Raji (cell line): Measurements from ENCODE around the gene MSI2.

ENCODE experiments used
- POLR2A ChIP-seq: IDR thresholded peaks from 2 replicates; pipeline ENCODE4 v1.6.1; 2011; ENCODE audit warnings: low read depth, low read length, control low read depth; ENCODE audit not compliant: insufficient read depth

Gene MSI2

DNA sequence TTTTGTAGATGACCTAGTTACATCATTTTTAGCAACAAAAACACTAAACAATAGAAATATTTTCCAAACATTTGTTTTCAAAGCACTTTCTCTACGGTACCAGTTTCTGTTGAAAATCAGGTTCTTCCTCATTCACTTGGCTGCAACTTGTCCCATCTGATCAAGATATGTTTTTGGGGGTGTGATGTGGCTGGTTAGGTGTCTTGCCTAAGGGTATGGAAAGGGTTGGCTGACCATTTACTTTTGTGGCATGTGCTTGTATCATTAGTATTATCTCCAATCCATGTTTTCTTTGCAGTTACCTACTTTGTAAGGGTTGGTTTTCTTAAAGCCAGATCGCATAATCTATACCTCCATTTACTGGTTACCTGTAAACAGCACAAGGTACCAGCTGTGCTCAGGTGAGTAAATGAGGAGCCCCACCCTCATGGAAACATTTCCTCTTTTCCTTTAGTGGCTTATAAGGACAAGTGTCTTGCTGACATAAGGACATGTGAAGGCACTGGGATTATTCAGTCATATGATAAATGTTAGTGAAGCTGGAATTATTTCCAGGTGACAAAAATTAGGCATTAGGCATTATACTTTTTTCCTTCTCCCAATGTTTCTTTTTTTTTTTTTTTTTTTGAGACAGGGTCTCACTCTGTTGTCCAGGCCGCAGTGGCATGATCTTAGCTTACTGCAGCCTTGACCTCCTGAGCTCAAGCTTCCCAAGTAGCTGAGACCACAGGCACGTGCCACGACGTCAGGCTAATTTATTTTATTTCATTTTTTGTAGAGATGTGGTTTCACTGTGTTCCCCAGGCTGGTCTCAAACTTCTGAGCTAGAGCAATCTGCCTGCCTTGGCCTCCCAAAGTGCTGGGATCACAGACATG lies 326.8 kb downstream of the MSI2 start:
- no peak for TF ChIP-seq POLR2A

DNA sequence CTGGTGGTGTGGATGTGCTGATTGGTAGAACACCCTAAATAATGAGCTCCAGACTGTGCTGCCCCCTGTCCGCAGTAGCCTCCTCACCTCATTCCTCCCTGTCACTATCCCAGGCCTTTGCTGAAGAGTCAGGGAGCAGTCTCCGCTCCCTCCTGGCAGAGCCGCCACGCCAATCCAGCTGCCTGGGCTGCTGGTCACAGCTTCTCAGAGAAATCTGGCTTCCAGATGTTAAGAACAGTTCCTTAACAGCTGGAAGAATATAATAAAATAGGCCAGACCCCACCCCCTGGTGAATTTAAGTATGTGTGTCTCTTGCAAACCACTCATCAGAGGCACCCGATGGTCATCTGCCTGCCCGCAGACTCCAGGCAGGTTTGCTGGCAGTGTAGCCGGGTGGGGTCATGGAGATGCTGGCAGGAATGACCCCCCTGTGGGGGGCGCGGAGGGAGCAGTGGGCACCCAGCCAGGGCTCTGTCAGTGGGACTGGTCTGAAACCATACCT lies 327.8 kb downstream of the MSI2 start:
- TF ChIP-seq POLR2A: no peak

DNA sequence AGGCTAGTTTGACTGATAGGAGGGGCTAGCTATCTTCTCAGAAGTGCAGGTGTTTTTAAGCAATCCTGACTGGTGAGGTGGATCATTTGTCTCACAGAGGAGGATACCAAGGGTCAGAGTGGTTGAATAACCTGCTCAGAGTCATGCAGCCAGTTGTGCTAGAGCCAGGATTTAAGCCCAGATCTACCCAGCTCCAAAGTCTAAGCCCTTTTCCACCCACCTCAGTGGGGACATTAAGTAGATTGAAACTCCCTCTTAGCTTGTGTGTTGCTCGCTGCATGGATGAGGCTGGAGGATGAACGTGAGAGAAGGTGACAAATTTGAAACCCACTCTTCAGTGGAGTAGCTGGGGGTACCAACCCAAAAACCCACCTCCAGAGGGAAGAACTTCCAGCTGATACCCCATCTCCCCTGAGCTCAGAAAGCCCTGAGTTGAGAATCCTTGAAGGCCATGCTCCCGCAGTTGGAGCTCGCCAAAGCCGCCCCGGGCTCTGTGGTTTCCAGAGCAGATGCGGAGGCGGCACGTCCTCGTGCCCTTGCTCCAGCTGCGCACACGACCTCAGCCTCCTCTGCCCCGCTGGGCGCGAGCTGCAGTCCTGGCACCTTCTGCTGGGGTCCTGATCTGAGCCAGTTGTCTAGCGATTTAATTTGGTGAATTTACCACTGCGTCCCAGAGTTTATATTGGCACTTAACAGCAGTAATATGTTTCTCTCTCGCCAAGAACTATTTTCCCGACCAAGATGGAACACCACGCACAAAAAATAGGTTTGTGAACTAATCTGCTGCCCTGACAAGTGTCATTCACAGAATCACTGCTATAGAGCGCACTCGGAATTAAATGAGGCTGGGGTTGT lies 329.2 kb downstream of the MSI2 start:
- TF ChIP-seq POLR2A: no peak

GRCh38 chr17:57586196-57586740 lies 329.9 kb downstream of the MSI2 start:
- TF ChIP-seq POLR2A: no peak

DNA sequence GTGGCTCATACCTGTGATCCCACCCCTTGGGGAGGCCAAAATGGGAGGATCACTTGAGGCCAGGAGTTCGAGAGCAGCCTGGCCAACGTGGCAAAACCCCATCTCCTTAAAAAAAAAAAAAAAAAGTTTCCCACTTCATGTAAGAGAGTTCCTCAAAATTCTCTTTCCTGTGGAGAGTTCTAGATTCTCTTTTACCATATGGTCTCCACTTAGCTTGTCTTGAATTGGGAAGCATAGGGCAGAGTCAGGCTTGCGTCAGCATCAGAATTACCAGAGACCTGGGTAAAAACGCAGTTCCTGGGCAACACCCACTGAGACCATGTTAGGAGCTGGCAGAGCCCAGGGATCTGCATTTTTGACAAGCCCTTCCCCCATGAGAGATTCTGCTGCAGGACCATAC lies 330.4 kb downstream of the MSI2 start:
- no peak for TF ChIP-seq POLR2A

DNA sequence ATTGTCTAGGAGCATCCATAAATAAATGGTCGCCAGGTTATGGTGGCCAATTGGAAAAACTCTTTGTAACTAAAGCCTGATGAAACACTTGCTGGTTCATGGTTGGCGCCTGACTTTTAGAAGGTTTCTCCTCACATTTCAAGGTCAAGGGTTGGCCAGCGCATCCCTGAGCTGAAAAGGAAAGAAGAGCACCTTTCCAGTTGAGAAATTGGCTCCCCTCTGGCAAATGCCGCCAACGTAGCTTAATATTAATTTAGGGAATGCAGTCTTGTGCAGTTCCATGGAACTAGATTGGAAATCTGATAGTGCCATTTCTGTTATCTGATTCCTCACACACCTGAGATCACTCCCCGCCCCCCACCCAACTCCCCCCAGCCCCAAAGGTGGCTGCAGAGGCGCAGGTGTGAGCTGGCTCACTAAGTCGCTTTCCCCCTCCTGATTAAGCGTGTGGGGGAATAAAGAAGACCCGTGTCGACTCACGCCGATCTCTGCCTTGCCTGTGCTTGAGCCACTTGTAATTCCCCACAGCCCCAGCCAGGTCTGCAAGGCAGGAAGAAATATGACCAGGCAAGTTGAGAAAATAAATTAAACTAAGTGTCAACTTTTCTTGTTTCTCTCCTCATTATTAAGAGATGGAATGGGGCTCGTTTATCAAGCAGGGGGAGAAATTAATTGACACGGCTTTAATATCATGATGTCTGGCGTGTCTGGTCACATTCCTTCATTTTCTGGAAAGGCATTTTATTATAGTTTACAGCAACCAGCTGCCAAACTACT lies 331.1 kb downstream of the MSI2 start:
- TF ChIP-seq POLR2A: no peak

DNA sequence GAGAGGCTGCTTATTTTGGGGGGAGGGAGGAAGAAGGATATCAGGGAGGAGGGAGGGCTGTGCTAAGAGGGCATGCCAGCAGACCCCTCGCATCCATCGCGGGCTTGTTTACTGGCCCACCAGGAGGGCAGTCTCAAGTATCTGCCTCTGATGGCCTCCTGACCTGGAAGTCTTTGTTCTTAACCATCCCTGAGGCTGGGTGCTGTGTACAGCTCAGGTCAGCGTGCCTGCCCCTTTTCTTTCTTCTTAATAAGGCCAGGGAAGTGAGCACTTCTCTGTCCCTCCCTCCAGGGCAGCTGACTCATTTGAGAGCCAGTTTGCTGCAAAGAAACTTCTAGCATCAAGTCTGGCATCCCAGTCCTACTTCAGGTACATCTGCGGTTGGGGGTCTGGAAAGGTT lies 331.8 kb downstream of the MSI2 start:
- no peak for TF ChIP-seq POLR2A

- TF ChIP-seq POLR2A: no peak
Observed at GRCh38 chr17:57589151-57590034, 333.1 kb downstream of the MSI2 start.

- no peak for TF ChIP-seq POLR2A
Observed at GRCh38 chr17:57593739-57594462, 337.6 kb downstream of the MSI2 start.

DNA sequence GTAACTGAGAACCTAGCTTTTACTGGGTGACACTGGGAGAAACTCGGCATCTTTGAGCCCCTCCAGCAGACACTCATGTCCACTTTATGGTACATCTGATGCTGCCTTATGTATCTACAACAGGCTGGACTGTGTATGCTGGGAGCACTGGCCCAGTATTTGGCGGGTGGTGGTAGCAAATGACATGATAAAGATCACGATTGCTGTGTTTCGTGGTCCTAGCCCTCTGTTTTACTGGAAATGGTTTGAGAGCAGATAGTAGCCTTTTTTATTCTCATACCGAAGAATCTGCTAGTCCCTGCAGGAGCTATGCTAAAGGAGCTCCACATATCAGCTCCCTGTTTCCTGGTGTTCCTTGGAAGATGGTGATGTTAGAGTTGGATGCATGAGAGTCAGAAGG lies 338.4 kb downstream of the MSI2 start:
- no peak for TF ChIP-seq POLR2A

GRCh38 chr17:57595426-57595825 lies 339.1 kb downstream of the MSI2 start:
- TF ChIP-seq POLR2A: no peak

DNA sequence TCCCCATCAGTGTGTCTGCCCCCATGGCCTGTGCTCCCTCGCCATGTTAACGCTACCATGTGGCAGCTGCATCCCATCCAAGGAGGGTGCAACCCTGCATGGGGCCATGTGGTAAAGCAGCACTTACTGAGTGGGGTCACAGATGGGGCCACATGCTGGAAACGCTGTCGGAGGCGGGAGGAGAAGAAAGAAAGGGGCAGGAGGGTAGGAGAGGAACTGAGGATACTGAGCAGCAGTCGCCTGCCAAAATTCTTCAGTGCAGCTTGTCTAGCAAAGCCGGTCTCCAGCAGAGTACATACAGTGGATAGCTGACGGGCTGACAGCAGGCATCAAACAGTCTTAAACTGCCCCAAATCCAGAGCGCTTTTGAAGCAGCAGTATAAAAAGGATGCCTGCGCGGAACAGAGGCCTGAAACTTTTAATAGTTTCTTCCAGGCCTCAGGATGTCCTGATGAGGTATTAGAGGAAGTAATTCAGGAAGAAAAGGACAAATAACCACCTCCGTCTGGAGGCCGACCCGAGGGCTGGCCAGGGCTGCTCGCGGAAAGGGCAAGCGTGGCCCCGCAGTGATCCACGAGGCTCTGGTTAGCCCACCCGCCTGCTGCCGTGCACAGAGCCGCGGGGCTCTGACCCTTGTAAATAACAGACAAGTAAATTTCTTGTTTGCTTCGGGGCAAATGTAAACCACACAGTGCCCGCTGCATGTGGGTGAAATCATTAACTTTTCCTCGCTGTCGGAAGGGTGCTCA lies 339.8 kb downstream of the MSI2 start:
- TF ChIP-seq POLR2A: no peak

GRCh38 chr17:57597101-57597500 lies 340.8 kb downstream of the MSI2 start:
- TF ChIP-seq POLR2A: no peak
